IMR-90 (cell line): Measurements from ENCODE around the gene TAP2. TPM values are rescaled to one million over a fixed set of nuclear protein-coding genes. Genes with fewer than 3 reads are reported as not detected.

Experiments used
- ATAC-seq: fragments of 200-7000 bp; cut with Tn5 transposase; 2 replicates; pipeline ENCODE4 v1.9.1; 2020; ENCODE audit warnings: low read depth, mild to moderate bottlenecking, moderate library complexity
- BruUV-seq: library from RNA; stranded (reverse); fragments of 400-500 nt; replicated peaks from 2 replicates; lab custom pipeline; 2021; lab: Mats Ljungman, UMichigan
- CTCF ChIA-PET: fragments of 300-600 bp; formaldehyde crosslinking; extraction: SDS; loops from one replicate; lab custom pipeline; 2021; ENCODE audit warnings: antibody characterized with exemption; lab: Yijun Ruan, JAX
- POLR2A ChIA-PET: fragments of 300-600 bp; sonication (Branson Sonifier 250); formaldehyde crosslinking; loops from one replicate; lab custom pipeline; 2022; ENCODE audit warnings: antibody characterized with exemption; ENCODE audit not compliant: unreplicated experiment; lab: Charles Lee
- DNase-seq: peaks from one replicate; pipeline ENCODE4 v3.0.0; 2013
- H2AFZ ChIP-seq: replicated peaks from 2 replicates; pipeline ENCODE3; 2013; ENCODE audit warnings: low read length, mild to moderate bottlenecking; ENCODE audit not compliant: poor library complexity
- H2AK5ac ChIP-seq: 2 replicates; pipeline ENCODE4 v1.6.1; 2013; ENCODE audit warnings: low read depth, low read length, inconsistent platforms
- H2AK9ac ChIP-seq: replicated peaks from 2 replicates; pipeline ENCODE3; 2013; ENCODE audit warnings: mild to moderate bottlenecking, low read depth, low read length, moderate library complexity; ENCODE audit not compliant: poor library complexity
- H2BK120ac ChIP-seq: 2 replicates; pipeline ENCODE4 v1.6.1; 2013; ENCODE audit warnings: low read depth, low read length, inconsistent platforms
- H2BK15ac ChIP-seq: 3 replicates; pipeline ENCODE4 v1.6.1; 2013; ENCODE audit warnings: low read depth, low read length, inconsistent platforms
- H2BK20ac ChIP-seq: 2 replicates; pipeline ENCODE4 v1.6.1; 2013; ENCODE audit warnings: low read depth, mild to moderate bottlenecking, inconsistent platforms, low read length, moderate library complexity
- H2BK5ac ChIP-seq: 2 replicates; pipeline ENCODE4 v1.6.1; 2013; ENCODE audit warnings: mild to moderate bottlenecking, low read depth, low read length, inconsistent platforms; ENCODE audit not compliant: poor library complexity, severe bottlenecking
- H3K14ac ChIP-seq: replicated peaks from 2 replicates; pipeline ENCODE4 v1.6.1; 2013; ENCODE audit warnings: low read depth, low read length, inconsistent platforms
- H3K18ac ChIP-seq: 2 replicates; pipeline ENCODE4 v1.6.1; 2013; ENCODE audit warnings: low read depth, low read length, control low read depth
- H3K23ac ChIP-seq: 2 replicates; pipeline ENCODE4 v1.6.1; 2013; ENCODE audit warnings: low read depth, low read length, inconsistent platforms
- H3K27ac ChIP-seq: 2 replicates; pipeline ENCODE4 v1.5.1; 2013; ENCODE audit warnings: mild to moderate bottlenecking, control low read depth, low read length; ENCODE audit not compliant: insufficient read depth
- H3K27me3 ChIP-seq: 2 replicates; pipeline ENCODE4 v1.6.1; 2013; ENCODE audit warnings: low read length; ENCODE audit not compliant: control insufficient read depth, insufficient read depth
- H3K36me3 ChIP-seq: 2 replicates; pipeline ENCODE4 v1.6.1; 2013; ENCODE audit warnings: low read length, mixed read lengths; ENCODE audit not compliant: control insufficient read depth, insufficient read depth
- H3K4ac ChIP-seq: 2 replicates; pipeline ENCODE4 v1.6.1; 2013; ENCODE audit warnings: low read depth, low read length, inconsistent platforms
- H3K4me1 ChIP-seq: 2 replicates; pipeline ENCODE4 v1.6.1; 2013; ENCODE audit warnings: low read length, mixed read lengths; ENCODE audit not compliant: control insufficient read depth, insufficient read depth
- H3K4me2 ChIP-seq: 2 replicates; pipeline ENCODE4 v1.6.1; 2013; ENCODE audit warnings: low read depth, mild to moderate bottlenecking, control low read depth, low read length, moderate library complexity
- H3K4me3 ChIP-seq: 2 replicates; pipeline ENCODE4 v1.5.1; 2013; ENCODE audit warnings: low read depth, mild to moderate bottlenecking, control low read depth, low read length, moderate library complexity; ENCODE audit not compliant: insufficient read depth
- H3K56ac ChIP-seq: 2 replicates; pipeline ENCODE4 v1.6.1; 2013; ENCODE audit warnings: low read length, inconsistent platforms; ENCODE audit not compliant: insufficient read depth; ENCODE audit errors: extremely low read depth
- H3K79me1 ChIP-seq, 2 experiments: 2 replicates each; pipeline ENCODE4 v1.6.1; 2013; ENCODE audit warnings: low read length in 2 of 2, inconsistent platforms in 1 of 2, low read depth in 1 of 2
- H3K9ac ChIP-seq: 2 replicates; pipeline ENCODE4 v1.6.1; 2013; ENCODE audit warnings: low read depth, low read length, control low read depth
- H3K9me1 ChIP-seq: 2 replicates; pipeline ENCODE4 v1.6.1; 2013; ENCODE audit warnings: low read length, inconsistent platforms; ENCODE audit not compliant: insufficient read depth
- H3K9me3 ChIP-seq: 2 replicates; pipeline ENCODE4 v1.6.1; 2013; ENCODE audit warnings: low read length; ENCODE audit not compliant: control insufficient read depth, insufficient read depth
- H4K20me1 ChIP-seq: 2 replicates; pipeline ENCODE4 v1.6.1; 2013; ENCODE audit warnings: low read length, inconsistent platforms; ENCODE audit not compliant: insufficient read depth
- H4K5ac ChIP-seq: 2 replicates; pipeline ENCODE4 v1.6.1; 2013; ENCODE audit warnings: mild to moderate bottlenecking, low read depth, low read length, control low read depth
- H4K8ac ChIP-seq, 2 experiments: 2 replicates each; pipeline ENCODE4 v1.6.1; 2013; ENCODE audit warnings: low read depth in 2 of 2, low read length in 2 of 2, control low read depth in 1 of 2, inconsistent platforms in 1 of 2
- H4K91ac ChIP-seq: 2 replicates; pipeline ENCODE4 v1.6.1; 2013; ENCODE audit warnings: low read depth, low read length, inconsistent platforms; ENCODE audit not compliant: insufficient read depth
- BHLHE40 ChIP-seq: fragments of 150-350 bp; IDR thresholded peaks from 2 replicates; pipeline ENCODE4 v1.6.1; 2016; ENCODE audit warnings: mild to moderate bottlenecking, low read depth, low read length
- CEBPB ChIP-seq: IDR thresholded peaks from 2 replicates; pipeline ENCODE4 v1.6.1; 2012; ENCODE audit warnings: low read depth, low read length, improper control_type of control experiment
- CHD1 ChIP-seq: IDR thresholded peaks from 2 replicates; pipeline ENCODE4 v1.6.1; 2012; ENCODE audit warnings: low read depth, low read length, improper control_type of control experiment
- CTCF ChIP-seq: conservative IDR thresholded peaks from 2 replicates; pipeline ENCODE4 v1.5.1; 2012; ENCODE audit warnings: mild to moderate bottlenecking, low read depth, low read length, improper control_type of control experiment
- ELK1 ChIP-seq: fragments of 150-350 bp; IDR thresholded peaks from 2 replicates; pipeline ENCODE4 v1.6.1; 2016; ENCODE audit warnings: low read depth, mild to moderate bottlenecking, low read length, moderate library complexity, borderline replicate concordance
- FOS ChIP-seq: fragments of 150-350 bp; IDR thresholded peaks from 2 replicates; pipeline ENCODE4 v1.6.1; 2016; ENCODE audit warnings: low read depth, low read length
- MAFK ChIP-seq: IDR thresholded peaks from 2 replicates; pipeline ENCODE4 v1.6.1; 2012; ENCODE audit warnings: low read depth, low read length, improper control_type of control experiment
- MAZ ChIP-seq: IDR thresholded peaks from 2 replicates; pipeline ENCODE4 v1.6.1; 2012; ENCODE audit warnings: low read depth, mild to moderate bottlenecking, low read length, improper control_type of control experiment, moderate library complexity, borderline replicate concordance
- MXI1 ChIP-seq: IDR thresholded peaks from 2 replicates; pipeline ENCODE4 v1.6.1; 2012; ENCODE audit warnings: low read depth, mild to moderate bottlenecking, low read length, moderate library complexity, borderline replicate concordance
- NFE2L2 ChIP-seq: fragments of 150-350 bp; IDR thresholded peaks from 2 replicates; pipeline ENCODE4 v1.6.1; 2016; ENCODE audit warnings: low read depth, mild to moderate bottlenecking, low read length
- POLR2A ChIP-seq: IDR thresholded peaks from 2 replicates; pipeline ENCODE4 v1.6.1; 2012; ENCODE audit warnings: mild to moderate bottlenecking, low read depth, low read length
- RAD21 ChIP-seq: IDR thresholded peaks from 2 replicates; pipeline ENCODE4 v1.6.1; 2012; ENCODE audit warnings: low read length, improper control_type of control experiment
- RCOR1 ChIP-seq: IDR thresholded peaks from 2 replicates; pipeline ENCODE4 v1.6.1; 2012; ENCODE audit warnings: mild to moderate bottlenecking, low read length, improper control_type of control experiment; ENCODE audit not compliant: insufficient replicate concordance
- WGBS, 2 experiments: methylation state at CpG; one replicate each; pipeline versions ENCODE4 v1.1.5 to v1.1.7; 2013; ENCODE audit warnings: missing lambda C conversion rate in 2 of 2; ENCODE audit not compliant: insufficient read length in 1 of 2; ENCODE audit errors: extremely low coverage in 2 of 2; 5-methylcytosine and 5-hydroxymethylcytosine counted together
- dilution Hi-C: fragments of 300-500 bp; cut with HindIII; formaldehyde crosslinking; loops from one replicate; pipeline ENCODE4 v1.14.3; 2018; ENCODE audit warnings: low sequenced_read_pairs; ENCODE audit not compliant: unreplicated experiment
- in situ Hi-C: fragments of 300-500 bp; cut with MboI; formaldehyde crosslinking; loops from 3 replicates; pipeline ENCODE4 v1.14.3; 2019; ENCODE audit warnings: low sequenced_read_pairs, inconsistent platforms, mixed read lengths
- intact Hi-C: fragments of 100-400 bp; cut with micrococcal nuclease; formaldehyde crosslinking; loops from 2 replicates; pipeline ENCODE4 v1.10.0; 2022
- polyA plus RNA-seq, 3 experiments: library from polyadenylated mRNA; depleted of rRNA; stranded (reverse); fragments of >200 nt; gene quantifications; 2 replicates each; pipeline ENCODE4 v1.2.3, GENCODE V29; 2012; ENCODE audit warnings: low replicate concordance in 1 of 3
- total RNA-seq: library from RNA; depleted of rRNA; stranded (reverse); fragments of >200 nt; gene quantifications from 2 replicates; pipeline ENCODE4 v1.2.3, GENCODE V29; 2012

Gene TAP2
- total and polyA plus RNA-seq, 2 of the 4 experiments (the other 2 are of a cell fraction), result 6.6 to 11.4 TPM

DNA sequence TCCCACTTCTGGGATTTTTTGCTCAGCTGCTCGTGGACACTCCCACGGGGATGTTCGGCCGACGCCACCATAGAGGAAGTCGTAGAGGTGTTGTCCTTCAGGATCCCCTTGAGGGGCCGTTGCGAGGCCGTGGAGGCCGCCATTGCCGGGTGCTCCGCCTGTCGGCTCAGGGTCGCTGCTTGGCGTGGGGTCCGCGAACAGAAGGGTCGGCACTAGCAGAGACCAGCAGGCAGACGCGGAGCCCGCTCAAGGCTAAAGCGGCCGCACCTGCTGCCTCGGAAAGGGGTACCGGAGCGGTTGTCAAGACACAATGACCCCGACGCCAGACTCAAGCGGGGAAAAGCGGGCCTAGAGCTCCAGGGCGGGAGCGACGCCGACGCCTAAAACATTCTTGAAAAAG is 41.2 kb upstream of the TAP2 start:
- 36% methylated on average over 26 of the region's 35 CpGs; no CpG with 5 or more reads in 1 of the 2 experiments for WGBS, 2 experiments
- H4K91ac ChIP-seq, result no peak overlapping the region
- no peak for ATAC-seq
- H3K9me3 ChIP-seq, result no peaks in the 10 kb centered on the region
- no peak overlapping the region for H2BK5ac ChIP-seq
- no peak overlapping the region for H3K4me2 ChIP-seq
- no peak overlapping the region for H3K56ac ChIP-seq
- no peak overlapping the region for H3K4me3 ChIP-seq
- no peaks in the 10 kb centered on the region for H3K79me1 ChIP-seq
- H2AK9ac ChIP-seq, result no peak overlapping the region
- H3K9ac ChIP-seq, result no peak overlapping the region
- peaks cover 2% of the 10 kb centered on the region; the same call in 1 of the 2 replicates for H3K4me1 ChIP-seq
- H3K23ac ChIP-seq, result no peak overlapping the region
- dilution Hi-C loops (no loop called here), in situ Hi-C loops (no loop called here), intact Hi-C loops (no loop called here)
- H2AK5ac ChIP-seq, result no peak overlapping the region
- no peaks in the 10 kb centered on the region for H3K9me1 ChIP-seq
- TF ChIP-seq MXI1 (no peak), MAZ (no peak), CHD1 (no peak), ELK1 (no peak), FOS (no peak), NFE2L2 (no peak), CEBPB (no peak), RAD21 (no peak), RCOR1 (no peak), BHLHE40 (no peak), MAFK (no peak), POLR2A (no peak), CTCF (no peak)
- no peak overlapping the region for H3K18ac ChIP-seq
- ChIA-PET POLR2A (no interaction called here), CTCF (interaction anchor here (1.4 kb wide), 1 partner anchor 41 kb away, joined by 3 read pairs; the partner anchor contains the start of gene TAP2)
- H3K14ac ChIP-seq, result no peak overlapping the region
- H3K36me3 ChIP-seq, result no peaks in the 10 kb centered on the region
- no TSS peak for BruUV-seq
- H3K4ac ChIP-seq, result no peak overlapping the region
- no peak overlapping the region for H3K27ac ChIP-seq
- H4K5ac ChIP-seq, result no peak overlapping the region
- no peak overlapping the region for H2AFZ ChIP-seq
- H2BK120ac ChIP-seq, result no peak overlapping the region
- no peak overlapping the region for H2BK20ac ChIP-seq
- DNase-seq, result no peak
- H4K20me1 ChIP-seq, result no peaks in the 10 kb centered on the region
- no peak overlapping the region for H4K8ac ChIP-seq
- no peak overlapping the region for H2BK15ac ChIP-seq
- H3K27me3 ChIP-seq, result peaks cover 18% of the 10 kb centered on the region
